Small intestine (tissue), 7 donors: ENCODE data around the gene LRRC61. TPM values are rescaled to one million over a fixed set of nuclear protein-coding genes. Genes with fewer than 3 reads are reported as not detected.
A peak's percentile ranks its signal among the peaks of the same experiment; 100 is the strongest.
"Not testable (repeated sequence)": the region's sequence is repeated elsewhere in the genome, so short reads cannot be mapped to it uniquely, and the experiment has no call there.

Source experiments
- DNase-seq, 2 donors: peaks; one replicate each; pipeline versions ENCODE4 v3.0.0 to v3.0.0-alpha.2; 2013
- FAIRE-seq: peaks from 2 replicates; lab custom pipeline; 2012; peaks lifted over from hg19 to GRCh38; lab: Jason Lieb, UNC
- H3K27ac ChIP-seq, 3 donors: one replicate each; pipeline ENCODE4 v1.5.1; 2013; ENCODE audit warnings: low read length in 2 of 3, mild to moderate bottlenecking in 2 of 3, control low read depth in 1 of 3, inconsistent platforms in 1 of 3, low read depth in 1 of 3, moderate library complexity in 1 of 3
- H3K27me3 ChIP-seq, 3 donors: one replicate each; pipeline ENCODE4 v1.6.1; 2013; ENCODE audit warnings: low read length in 3 of 3, inconsistent platforms in 1 of 3; ENCODE audit not compliant: control insufficient read depth in 3 of 3, insufficient read depth in 3 of 3
- H3K36me3 ChIP-seq, 3 donors: one replicate each; pipeline ENCODE4 v1.6.1; 2013; ENCODE audit warnings: low read length in 3 of 3, inconsistent platforms in 1 of 3, low read depth in 1 of 3, mild to moderate bottlenecking in 1 of 3, moderate library complexity in 1 of 3; ENCODE audit not compliant: control insufficient read depth in 3 of 3, insufficient read depth in 2 of 3
- H3K4me1 ChIP-seq, 3 donors: one replicate each; pipeline ENCODE4 v1.6.1; 2013; ENCODE audit warnings: low read length in 2 of 3, inconsistent platforms in 1 of 3, low read depth in 1 of 3, mild to moderate bottlenecking in 1 of 3, moderate library complexity in 1 of 3; ENCODE audit not compliant: control insufficient read depth in 3 of 3, insufficient read depth in 2 of 3
- H3K4me3 ChIP-seq, 3 donors: one replicate each; pipeline ENCODE4 v1.5.1; 2013; ENCODE audit warnings: low read length in 3 of 3, control low read depth in 1 of 3, inconsistent platforms in 1 of 3, low read depth in 1 of 3, mild to moderate bottlenecking in 1 of 3, moderate library complexity in 1 of 3
- H3K9me3 ChIP-seq, 2 donors: one replicate each; pipeline ENCODE4 v1.6.1; 2013; ENCODE audit warnings: low read depth in 1 of 2, low read length in 1 of 2; ENCODE audit not compliant: control insufficient read depth in 2 of 2, insufficient read depth in 1 of 2
- WGBS, 3 donors: extraction: QIAGEN DNeasy Blood & Tissue Kit; methylation state at CpG; one replicate each; pipeline ENCODE4 v1.1.7; 2013; 5-methylcytosine and 5-hydroxymethylcytosine counted together
- polyA plus RNA-seq, 4 donors: library from polyadenylated mRNA; stranded (reverse) in 3 of 4; unstranded in 1 of 4; fragments of 200-250 nt in 3 of 4; fragments of 120-200 nt in 1 of 4; gene quantifications; one replicate each; pipeline versions ENCODE4 v1.2.1 to v1.2.3, GENCODE V29; 2013
- donor health status: healthy with polysubstance abuse.
- donor health status: control.
- donor health status: control.
- donor health status: Bipolar disorder and iron deficiency.
- donor health status: healthy.

LRRC61 gene
- polyA plus RNA-seq, 4 donors, result 5.6 to 23.6 (median 12.3) TPM

- Histone ChIP-seq H3K27me3 (no peaks in the 10 kb centered on the region), H3K36me3 (peaks cover 0 to 42% (median 0%) of the 10 kb centered on the region in 3 donors), H3K27ac (peak overlapping the region in 2 of 3 donors; percentile 28 to 81), H3K9me3 (no peaks in the 10 kb centered on the region), H3K4me3 (no peak overlapping the region), H3K4me1 (peaks cover 7 to 76% (median 7%) of the 10 kb centered on the region in 3 donors)
- FAIRE-seq (no peak), DNase-seq (no peak)
- WGBS, 3 donors, result 58 to 76% (median 70%) methylated on average over 15 of the region's 15 CpGs
Measured at GRCh38 chr7:150384406-150385301, 61.5 kb downstream of the LRRC61 start.

GRCh38 chr7:150385302-150385723 is 62.2 kb downstream of the LRRC61 start:
- DNase-seq, result no peak

GRCh38 chr7:150385884-150386283 is 62.7 kb downstream of the LRRC61 start:
- not testable (repeated sequence) for H3K27me3 ChIP-seq, H3K4me3 ChIP-seq, FAIRE-seq, DNase-seq, H3K9me3 ChIP-seq
- Histone ChIP-seq H3K4me1 (peaks cover 7 to 66% (median 7%) of the 10 kb centered on the region in 3 donors), H3K27ac (peak overlapping the region in 1 of 3 donors; percentile 33), H3K36me3 (peaks cover 0 to 47% (median 0%) of the 10 kb centered on the region in 3 donors)
- WGBS, 3 donors, result 30 to 51% (median 49%) methylated on average over 6 of the region's 6 CpGs

More at GRCh38 chr7:150385302-150385723, 62.2 kb downstream of the LRRC61 start:
- WGBS, 3 donors, result 24 to 66% (median 57%) methylated on average over 14 of the region's 14 CpGs
- H3K9me3 ChIP-seq, result no peaks in the 10 kb centered on the region
- H3K27ac ChIP-seq, result peak overlapping the region in 1 of 3 donors; percentile 81
- no peak for FAIRE-seq
- H3K36me3 ChIP-seq, result peaks cover 0 to 47% (median 0%) of the 10 kb centered on the region in 3 donors
- no peak overlapping the region for H3K4me3 ChIP-seq
- H3K27me3 ChIP-seq, result no peaks in the 10 kb centered on the region
- peaks cover 7 to 71% (median 7%) of the 10 kb centered on the region in 3 donors for H3K4me1 ChIP-seq

Other genes starting within 250 kb of the LRRC61 start
- 1 to 10 TPM; 2.4 to 9.6 (median 6.0) TPM for gene ACTR3C, start 190 bp downstream of the LRRC61 start, polyA plus RNA-seq
- gene RARRES2, start 18.3 kb downstream of the LRRC61 start, polyA plus RNA-seq, result 100 to 1,000 TPM in 1 of 4 donors, 10 to 100 TPM in 2, 1 to 10 TPM in 1; 9.6 to 109 (median 36.9) TPM
- 100 to 1,000 TPM in 2 of 4 donors, 10 to 100 TPM in 2; 46.5 to 138 (median 78.0) TPM for gene REPIN1, start 45.5 kb downstream of the LRRC61 start, polyA plus RNA-seq
- 1 to 10 TPM; 1.1 to 6.5 (median 2.5) TPM for gene ZNF775, start 56.0 kb downstream of the LRRC61 start, polyA plus RNA-seq
- 10 to 100 TPM in 1 of 4 donors, 1 to 10 TPM in 2, under 1 TPM in 1; 0.67 to 14.0 (median 4.1) TPM for gene GIMAP8, start 127.3 kb downstream of the LRRC61 start, polyA plus RNA-seq
- gene GIMAP7, start 191.5 kb downstream of the LRRC61 start, polyA plus RNA-seq, result 10 to 100 TPM in 3 of 4 donors, 1 to 10 TPM in 1; 3.1 to 31.1 (median 14.0) TPM
- gene GIMAP4, start 244.0 kb downstream of the LRRC61 start, polyA plus RNA-seq, result 10 to 100 TPM in 3 of 4 donors, 1 to 10 TPM in 1; 4.2 to 37.8 (median 15.7) TPM